HG03460 (cell line): Measurements from ENCODE around the gene PIP4K2A.
A peak's percentile ranks its signal among the peaks of the same experiment; 100 is the strongest.

Experiments used
- ATAC-seq: cut with Tn5 transposase; IDR thresholded peaks from one replicate; pipeline ENCODE4 v1.9.1; 2021; ENCODE audit not compliant: unreplicated experiment

Gene PIP4K2A

GRCh38 chr10:22604344-22605126 lies 109.8 kb downstream of the PIP4K2A start:
- no peak for ATAC-seq

DNA sequence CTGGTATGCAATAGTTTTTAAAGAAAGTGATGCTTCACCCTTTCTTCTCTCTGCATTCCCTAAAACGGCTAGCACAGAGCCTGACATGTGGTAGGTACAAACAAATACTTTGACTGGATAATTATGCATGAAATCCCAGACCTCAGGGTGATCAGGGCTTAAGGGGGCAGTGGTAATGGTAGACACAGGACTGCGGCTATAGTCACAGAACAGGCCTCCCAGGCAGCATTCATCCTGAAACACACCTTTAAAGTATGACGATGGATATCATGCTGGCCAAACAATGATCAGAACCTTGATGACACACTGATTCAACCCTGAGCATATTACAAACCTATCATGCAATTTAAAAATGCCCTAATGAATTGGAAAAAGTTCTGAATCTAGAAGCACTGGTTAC lies 110.8 kb downstream of the PIP4K2A start:
- no peak for ATAC-seq

DNA sequence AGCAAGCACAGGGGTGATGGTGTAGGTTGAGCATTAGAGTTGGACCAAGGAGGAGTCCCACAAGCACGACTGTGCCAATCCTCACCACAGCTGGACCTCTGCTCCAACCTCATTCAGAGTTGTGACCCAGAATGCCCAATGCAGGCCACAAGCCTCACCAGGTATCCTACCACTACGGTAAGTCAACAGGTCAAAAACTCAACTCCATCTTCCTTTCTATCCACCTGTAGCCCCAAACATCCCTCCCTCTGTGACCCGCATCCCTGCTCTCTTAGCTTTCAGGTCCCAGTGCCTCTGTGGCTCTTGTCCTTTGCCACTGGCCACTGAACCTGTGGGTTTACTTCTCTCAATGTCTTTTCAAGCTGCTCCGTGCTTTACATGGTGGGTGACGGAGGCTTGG lies 112.8 kb downstream of the PIP4K2A start:
- no peak for ATAC-seq

DNA sequence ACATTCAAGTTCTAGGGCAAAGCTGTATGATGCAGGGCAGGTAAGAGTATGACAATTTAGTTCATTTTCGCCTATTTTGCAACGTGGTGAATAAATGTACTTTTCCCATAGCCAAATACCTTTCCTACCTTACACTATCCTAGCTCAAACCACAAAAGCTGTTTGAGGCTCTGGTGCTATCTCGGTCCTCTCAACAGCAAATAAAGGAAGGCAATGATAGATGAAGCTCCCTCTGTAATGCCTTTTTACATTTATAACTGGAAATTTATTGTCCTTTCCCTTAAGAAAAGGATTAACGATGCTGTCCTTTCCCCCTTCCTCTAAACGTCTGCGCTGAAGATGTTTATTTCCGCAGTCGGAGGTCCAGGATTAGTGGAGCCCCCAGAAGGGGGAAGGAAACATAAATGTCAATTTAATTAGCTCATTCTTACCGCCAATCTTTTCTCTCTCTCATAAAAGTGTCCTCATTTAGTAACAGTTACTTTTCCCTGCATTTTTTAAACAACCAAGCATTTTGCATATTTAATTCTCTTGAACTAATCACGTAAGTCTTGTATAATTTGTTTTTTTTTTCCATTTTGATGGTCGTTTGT lies 114.6 kb downstream of the PIP4K2A start:
- no peak for ATAC-seq

GRCh38 chr10:22599048-22599561 lies 115.3 kb downstream of the PIP4K2A start:
- no peak for ATAC-seq

DNA sequence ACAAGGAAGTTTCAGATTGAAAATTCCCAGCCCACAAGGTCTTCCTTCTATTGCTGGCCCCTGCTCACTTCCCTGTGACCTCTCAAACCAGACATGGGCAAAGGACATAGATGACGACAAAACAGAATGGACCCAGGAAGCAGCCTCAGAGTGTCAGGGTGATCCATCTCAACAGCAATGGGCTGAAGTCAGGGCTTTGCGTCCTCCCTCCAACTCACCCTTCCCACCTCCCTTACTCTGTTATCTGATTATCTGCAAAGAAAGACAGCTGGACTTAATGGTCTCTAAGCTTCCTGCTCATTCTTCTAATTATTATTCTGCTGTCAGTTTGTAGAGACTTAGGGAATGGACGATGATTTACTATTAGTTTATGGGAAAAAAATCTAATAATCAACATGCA lies 115.9 kb downstream of the PIP4K2A start:
- no peak for ATAC-seq

GRCh38 chr10:22597138-22597537 lies 117.2 kb downstream of the PIP4K2A start:
- peak; percentile 48 for ATAC-seq

DNA sequence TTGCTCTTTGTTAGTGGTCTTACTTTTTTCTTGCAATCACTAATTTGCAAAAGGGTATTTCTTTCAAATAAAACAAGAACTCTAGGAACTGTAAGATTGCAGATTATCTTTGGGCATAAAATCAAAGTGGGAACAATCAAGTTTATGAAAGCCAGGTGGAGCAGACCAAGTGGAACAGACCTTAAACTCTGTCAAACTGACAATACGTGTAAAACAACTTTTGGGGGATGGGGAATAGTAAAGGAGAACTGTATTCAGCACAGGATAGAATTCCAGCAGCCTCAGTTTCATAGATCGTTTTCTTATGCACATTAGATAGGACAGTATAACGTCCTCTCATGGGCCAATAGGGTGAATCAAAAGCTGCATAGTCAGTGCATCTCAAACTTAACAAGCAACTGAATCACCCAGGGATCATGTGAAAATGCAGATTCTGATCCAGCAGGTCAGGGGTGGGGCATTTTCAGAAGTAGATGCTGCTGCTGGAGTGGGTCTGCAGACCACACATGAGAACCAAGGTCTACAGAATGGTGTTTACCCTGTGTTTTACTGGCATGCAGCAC lies 120.7 kb downstream of the PIP4K2A start:
- ATAC-seq = no peak

DNA sequence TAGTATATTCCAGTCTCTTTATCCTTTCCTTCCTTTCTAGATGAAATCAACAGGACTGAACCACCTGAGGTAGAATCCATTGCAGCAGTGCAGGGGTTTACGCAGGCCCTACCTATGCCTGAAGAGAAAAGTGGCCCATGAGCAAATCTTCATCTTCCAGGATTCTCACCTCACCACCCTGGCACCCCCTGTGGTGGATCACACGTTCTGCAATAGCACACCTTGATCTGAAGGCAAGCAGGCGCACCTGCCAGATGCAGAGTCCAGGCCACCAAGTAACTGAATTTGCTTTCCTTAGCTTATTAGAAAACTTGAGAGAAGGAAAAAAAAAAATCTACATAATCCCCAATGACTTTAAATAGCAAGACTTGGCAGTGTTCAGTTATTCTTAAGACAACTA lies 121.4 kb downstream of the PIP4K2A start:
- no peak for ATAC-seq

DNA sequence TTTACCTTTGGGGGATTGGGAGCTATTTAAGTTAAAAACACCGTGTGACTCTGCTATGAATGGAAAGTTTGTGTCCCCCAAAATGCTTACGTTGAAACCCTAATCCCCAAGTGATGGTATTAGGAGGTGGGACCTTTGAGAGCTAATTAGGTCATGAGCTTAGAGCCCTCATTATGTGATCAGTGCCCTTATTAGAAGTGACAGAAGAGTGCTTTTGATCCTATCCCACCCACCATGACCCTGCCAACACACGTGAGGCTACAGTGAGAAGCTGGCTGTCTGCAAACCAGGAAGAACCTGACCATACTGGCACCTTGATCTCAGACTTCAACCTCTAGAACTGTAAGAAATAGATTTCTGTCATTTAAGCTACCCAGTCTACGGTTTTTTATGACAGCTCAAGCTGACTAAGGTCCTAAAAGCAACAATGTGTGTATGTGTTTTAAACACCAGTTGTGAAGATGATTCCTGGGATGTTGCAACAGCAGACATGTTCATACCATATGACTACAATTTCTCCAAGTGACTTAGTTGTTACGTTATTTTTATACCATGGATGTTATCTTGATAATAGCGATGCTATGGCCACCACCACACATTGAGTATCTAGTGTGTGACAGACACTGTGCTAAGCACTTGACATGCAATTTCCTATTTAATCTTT lies 124.4 kb downstream of the PIP4K2A start:
- no peak for ATAC-seq

- no peak for ATAC-seq
These were observed 125.9 kb downstream of the PIP4K2A start for GRCh38 chr10:22588462-22588861.

- no peak for ATAC-seq
These were observed 130.7 kb downstream of the PIP4K2A start for GRCh38 chr10:22583683-22584082.

- no peak for ATAC-seq
These were observed 132.9 kb downstream of the PIP4K2A start for GRCh38 chr10:22581461-22581860.

GRCh38 chr10:22580711-22581110 lies 133.7 kb downstream of the PIP4K2A start:
- no peak for ATAC-seq

DNA sequence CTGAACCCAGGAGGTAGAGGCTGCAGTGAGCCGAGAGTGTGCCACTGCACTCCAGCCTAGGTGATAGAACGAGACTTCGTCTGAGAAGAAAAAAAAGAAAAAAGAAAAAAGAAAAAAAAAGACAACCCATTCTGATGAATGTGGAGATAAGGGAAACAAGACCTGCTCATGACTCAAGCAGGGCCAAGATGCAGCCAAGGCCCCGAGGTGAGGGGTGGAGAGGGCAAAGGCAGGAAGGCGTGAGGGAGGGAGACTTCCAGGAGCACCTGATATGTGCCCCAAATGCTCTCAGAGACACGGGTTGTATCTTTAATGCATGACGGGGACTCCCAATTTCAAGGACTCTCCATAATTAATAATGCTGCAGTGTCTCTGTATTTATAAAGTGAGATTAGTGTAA lies 134.6 kb downstream of the PIP4K2A start:
- no peak for ATAC-seq

- ATAC-seq = no peak
These were observed 140.4 kb downstream of the PIP4K2A start for GRCh38 chr10:22573820-22574569.

- ATAC-seq = no peak
These were observed 143.5 kb downstream of the PIP4K2A start for GRCh38 chr10:22570733-22571430.

GRCh38 chr10:22570234-22570633 lies 144.1 kb downstream of the PIP4K2A start:
- ATAC-seq = no peak

- no peak for ATAC-seq
These were observed 145.4 kb downstream of the PIP4K2A start for GRCh38 chr10:22568928-22569327.

- no peak for ATAC-seq
These were observed 150.3 kb downstream of the PIP4K2A start for GRCh38 chr10:22564060-22564459.
